GM21528 (cell line): ENCODE results near the gene DCAF10.
"Not testable (repeated sequence)": the region's sequence is repeated elsewhere in the genome, so short reads cannot be mapped to it uniquely, and the experiment has no call there.

ENCODE experiments used
- ATAC-seq: cut with Tn5 transposase; IDR thresholded peaks from one replicate; pipeline ENCODE4 v1.9.1; 2021; ENCODE audit warnings: mild to moderate bottlenecking, moderate library complexity; ENCODE audit not compliant: unreplicated experiment, low FRiP score

The DCAF10 gene

GRCh38 chr9:37790096-37790495, 10.5 kb upstream of the DCAF10 start:
- ATAC-seq: no peak

GRCh38 chr9:37792122-37792521, 8.5 kb upstream of the DCAF10 start:
- ATAC-seq: no peak

- no peak for ATAC-seq
Observed at GRCh38 chr9:37796232-37796631, 4.4 kb upstream of the DCAF10 start.

GRCh38 chr9:37798677-37799076, 1.9 kb upstream of the DCAF10 start:
- ATAC-seq: no peak

GRCh38 chr9:37801287-37801850, 772 bp downstream of the DCAF10 start:
- ATAC-seq: peak; percentile 39

- ATAC-seq: no peak
Observed at GRCh38 chr9:37801959-37802711, 1.5 kb downstream of the DCAF10 start.

GRCh38 chr9:37806271-37806670, 5.7 kb downstream of the DCAF10 start:
- ATAC-seq: no peak

- ATAC-seq: not testable (repeated sequence)
Observed at GRCh38 chr9:37809676-37810075, 9.1 kb downstream of the DCAF10 start.

- no peak for ATAC-seq
Observed at GRCh38 chr9:37811906-37812476, 11.4 kb downstream of the DCAF10 start.

- ATAC-seq: no peak
Observed at GRCh38 chr9:37812773-37813379, 12.3 kb downstream of the DCAF10 start.

GRCh38 chr9:37818849-37819248, 18.3 kb downstream of the DCAF10 start:
- ATAC-seq: no peak

- ATAC-seq: no peak
Observed at GRCh38 chr9:37820142-37820541, 19.5 kb downstream of the DCAF10 start.

GRCh38 chr9:37825174-37825573, 24.6 kb downstream of the DCAF10 start:
- ATAC-seq: not testable (repeated sequence)

- ATAC-seq: no peak
Observed at GRCh38 chr9:37827483-37828165, 27.0 kb downstream of the DCAF10 start.

- ATAC-seq: no peak
Observed at GRCh38 chr9:37835821-37836220, 35.2 kb downstream of the DCAF10 start.

- ATAC-seq: peak; percentile 90
Observed at GRCh38 chr9:37836386-37836785, 35.8 kb downstream of the DCAF10 start.

- ATAC-seq: no peak
Observed at GRCh38 chr9:37839496-37840461, 39.2 kb downstream of the DCAF10 start.

- ATAC-seq: no peak
Observed at GRCh38 chr9:37840560-37841194, 40.1 kb downstream of the DCAF10 start.

GRCh38 chr9:37852222-37852621, 51.6 kb downstream of the DCAF10 start:
- ATAC-seq: no peak
